GM19351 (cell line): ENCODE results near the gene STRADA.

Experiments
- ATAC-seq: cut with Tn5 transposase; IDR thresholded peaks from one replicate; pipeline ENCODE4 v1.9.1; 2021; ENCODE audit warnings: mild to moderate bottlenecking, moderate library complexity; ENCODE audit not compliant: unreplicated experiment

STRADA gene, protein sequence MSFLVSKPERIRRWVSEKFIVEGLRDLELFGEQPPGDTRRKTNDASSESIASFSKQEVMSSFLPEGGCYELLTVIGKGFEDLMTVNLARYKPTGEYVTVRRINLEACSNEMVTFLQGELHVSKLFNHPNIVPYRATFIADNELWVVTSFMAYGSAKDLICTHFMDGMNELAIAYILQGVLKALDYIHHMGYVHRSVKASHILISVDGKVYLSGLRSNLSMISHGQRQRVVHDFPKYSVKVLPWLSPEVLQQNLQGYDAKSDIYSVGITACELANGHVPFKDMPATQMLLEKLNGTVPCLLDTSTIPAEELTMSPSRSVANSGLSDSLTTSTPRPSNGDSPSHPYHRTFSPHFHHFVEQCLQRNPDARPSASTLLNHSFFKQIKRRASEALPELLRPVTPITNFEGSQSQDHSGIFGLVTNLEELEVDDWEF

DNA sequence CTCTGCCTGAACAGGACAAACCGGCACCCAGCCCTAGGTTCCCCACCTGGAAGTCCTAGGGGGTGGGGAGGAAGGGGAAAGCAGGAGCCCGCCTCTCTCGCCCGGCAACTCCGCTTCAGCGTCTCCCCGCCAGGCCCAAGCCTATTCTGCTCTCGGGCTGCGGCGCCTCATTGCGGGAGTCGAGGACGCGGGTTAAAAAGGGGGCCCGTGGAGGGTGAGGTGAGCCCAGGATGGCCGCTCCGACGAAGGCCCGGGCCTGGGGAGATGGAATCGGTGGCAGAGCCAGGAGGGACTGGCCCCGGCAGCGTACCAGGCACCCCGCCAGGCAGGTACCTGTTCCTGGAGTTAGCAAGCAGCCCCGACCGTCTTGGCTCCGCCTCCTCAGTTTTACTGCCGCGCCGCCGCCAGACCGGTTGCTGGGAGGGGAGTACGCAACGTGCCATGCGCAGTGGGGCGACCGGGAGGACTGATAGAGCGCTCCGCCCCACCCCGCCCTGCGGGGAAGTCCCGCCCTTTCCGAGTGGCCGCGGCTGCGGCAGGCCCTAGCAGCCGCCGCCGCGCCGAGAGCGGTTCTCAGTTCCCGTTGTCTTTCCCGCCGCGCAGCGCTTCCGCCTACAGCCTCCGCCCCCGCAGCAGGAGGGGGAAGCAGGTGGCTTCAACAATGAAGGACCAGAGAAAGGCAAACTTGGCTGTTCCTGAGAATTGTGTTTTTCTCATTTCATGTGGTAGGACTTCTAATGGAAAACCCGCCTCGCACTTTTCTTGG lies at the start of gene STRADA:
STRADA (minus strand) TSS at position 392 of the 766 bp plus-strand sequence. CDS start 13,430 bp downstream, outside the sequence.
- peak; percentile 81 for ATAC-seq

DNA sequence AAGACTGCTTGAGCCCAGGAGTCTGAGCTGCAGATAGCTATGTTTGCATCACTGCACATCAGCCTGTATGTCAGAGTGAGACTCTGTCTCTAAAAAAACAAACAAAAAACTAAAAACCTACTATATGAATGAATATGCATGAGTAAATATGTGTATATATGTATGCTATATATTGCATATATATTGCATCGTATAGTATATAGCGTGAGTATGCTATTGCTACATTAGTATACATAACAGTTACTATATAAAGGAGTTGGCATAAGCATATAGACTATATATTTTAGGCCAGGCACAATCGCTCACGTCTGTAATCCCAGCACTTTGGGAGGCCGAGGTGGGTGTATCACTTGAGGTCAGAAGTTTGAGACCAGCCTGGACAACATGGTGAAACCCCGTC lies 48.5 kb upstream of the STRADA start:
- ATAC-seq, result no peak

DNA sequence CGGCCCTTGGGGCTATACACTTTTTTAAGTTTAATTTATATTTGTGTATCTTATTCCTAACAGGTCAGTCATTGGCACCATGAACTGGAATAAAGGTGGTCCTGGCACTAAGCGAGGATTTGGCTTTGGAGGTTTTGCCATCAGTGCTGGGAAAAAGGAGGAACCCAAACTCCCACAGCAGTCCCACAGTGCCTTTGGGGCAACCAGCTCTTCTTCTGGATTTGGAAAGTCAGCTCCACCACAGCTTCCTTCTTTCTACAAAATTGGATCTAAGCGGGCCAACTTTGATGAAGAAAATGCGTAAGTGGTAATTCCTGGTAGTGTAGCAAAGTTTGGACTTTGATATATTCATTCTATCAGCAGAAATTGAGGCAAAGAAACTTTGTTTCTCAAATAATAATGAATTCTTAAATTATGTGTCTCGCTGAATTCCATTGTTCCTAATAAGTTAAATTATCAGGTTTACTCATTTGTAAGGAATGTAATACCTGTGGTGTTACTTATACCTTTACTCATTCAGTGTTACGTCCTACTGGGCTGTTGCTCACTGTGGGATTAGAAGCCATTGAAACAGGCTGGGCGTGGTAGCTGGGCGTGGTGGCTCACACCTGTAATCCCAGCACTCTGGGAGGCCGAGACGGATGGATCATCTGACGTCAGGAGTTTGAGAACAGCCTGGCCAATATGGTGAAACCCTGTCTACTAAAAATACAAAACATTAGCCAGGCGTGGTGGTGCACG lies 45.5 kb upstream of the STRADA start:
- ATAC-seq, result no peak

DNA sequence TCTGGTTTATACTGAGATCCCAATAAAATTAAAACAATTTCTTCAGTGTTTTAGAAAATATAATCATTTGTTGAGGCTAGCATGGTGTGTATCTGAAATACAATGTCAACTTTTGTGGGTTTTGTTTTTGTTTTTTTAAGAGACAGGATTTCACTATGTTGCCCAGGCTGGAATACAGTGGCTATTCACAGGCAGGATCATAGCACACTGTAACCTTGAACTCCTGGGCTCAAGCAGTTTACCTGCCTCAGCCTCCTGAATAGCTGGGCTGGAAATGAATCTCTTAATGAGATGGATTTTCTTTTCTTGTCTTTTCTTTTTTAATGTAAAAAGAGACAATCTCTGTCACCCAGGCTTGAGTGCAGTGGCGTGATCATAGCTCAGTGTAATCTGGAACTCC lies 44.5 kb upstream of the STRADA start:
- ATAC-seq, result no peak

DNA sequence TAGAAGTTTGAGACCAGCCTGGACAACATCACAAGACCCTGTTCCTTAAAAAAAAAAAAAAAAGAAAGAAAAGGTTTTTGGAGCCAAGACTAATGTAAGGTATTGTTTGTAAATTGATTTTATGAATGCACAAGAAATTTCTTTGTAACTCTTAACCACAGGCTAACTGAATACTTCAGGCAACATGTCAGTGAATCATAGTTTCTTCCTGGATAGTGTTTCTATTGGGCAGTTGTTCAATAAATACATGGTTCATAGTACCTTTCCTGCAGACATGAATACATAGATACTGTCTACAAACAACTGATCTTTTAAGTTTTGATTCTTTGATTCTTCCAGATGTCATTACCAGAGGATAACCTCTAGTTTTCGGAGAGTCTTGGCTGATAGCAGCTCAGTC lies 44.0 kb upstream of the STRADA start:
- no peak for ATAC-seq

DNA sequence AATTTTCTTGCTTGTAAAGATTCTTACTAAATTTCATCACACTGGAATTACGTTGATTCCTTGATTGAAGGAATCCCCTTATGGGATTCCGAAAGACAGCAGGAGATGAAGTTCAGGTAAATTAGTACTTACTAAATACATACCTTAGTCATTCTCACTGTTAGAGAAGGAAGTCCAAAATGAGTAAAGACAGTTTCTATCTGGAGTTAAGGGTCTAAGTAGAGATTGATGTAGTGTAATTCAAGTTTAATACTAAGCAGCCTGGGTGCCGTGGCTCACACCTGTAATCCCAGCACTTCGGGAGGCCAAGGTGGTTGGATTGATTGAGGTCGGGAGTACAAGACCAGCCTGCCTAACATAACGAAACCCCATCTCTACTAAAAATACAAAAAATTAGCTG lies 41.9 kb upstream of the STRADA start:
- no peak for ATAC-seq

DNA sequence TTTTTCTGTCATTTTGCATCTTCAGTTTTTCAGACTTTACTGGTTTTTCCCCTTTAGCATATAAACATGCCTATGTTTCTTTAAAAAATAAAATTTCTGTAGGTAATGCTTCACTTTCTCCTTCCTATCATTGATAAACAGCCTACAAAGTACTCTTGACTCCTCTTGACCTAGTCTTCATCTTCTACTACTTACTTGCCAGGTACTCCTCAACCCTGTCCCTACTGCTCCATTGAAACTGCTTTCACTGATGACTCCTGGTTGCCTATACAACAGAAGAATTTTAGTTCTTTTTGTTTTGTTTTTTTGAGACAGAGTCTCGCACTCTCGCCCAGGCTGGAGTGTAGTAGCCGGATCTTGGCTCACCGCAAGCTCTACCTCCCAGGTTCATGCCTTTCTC lies 39.3 kb upstream of the STRADA start:
- ATAC-seq, result no peak

DNA sequence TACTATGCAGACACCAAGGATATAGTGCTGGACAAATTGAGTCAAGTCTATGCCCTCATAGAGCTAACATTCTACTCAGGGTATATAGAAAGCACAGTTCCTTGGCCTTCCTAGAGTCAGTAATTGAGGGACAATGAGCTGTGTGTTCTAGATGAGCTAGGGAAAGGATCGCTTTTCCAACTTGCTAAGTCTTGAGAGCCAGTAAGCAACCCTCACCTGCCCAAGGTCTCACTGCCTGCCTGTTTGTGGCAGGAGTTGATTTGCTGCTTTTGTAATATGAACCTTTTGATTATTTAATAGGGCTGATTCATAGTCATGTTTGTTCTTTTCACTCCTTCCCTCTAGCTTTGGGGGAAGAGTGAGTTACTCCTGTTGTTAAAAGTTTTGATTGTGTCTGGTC lies 38.9 kb upstream of the STRADA start:
- no peak for ATAC-seq

DNA sequence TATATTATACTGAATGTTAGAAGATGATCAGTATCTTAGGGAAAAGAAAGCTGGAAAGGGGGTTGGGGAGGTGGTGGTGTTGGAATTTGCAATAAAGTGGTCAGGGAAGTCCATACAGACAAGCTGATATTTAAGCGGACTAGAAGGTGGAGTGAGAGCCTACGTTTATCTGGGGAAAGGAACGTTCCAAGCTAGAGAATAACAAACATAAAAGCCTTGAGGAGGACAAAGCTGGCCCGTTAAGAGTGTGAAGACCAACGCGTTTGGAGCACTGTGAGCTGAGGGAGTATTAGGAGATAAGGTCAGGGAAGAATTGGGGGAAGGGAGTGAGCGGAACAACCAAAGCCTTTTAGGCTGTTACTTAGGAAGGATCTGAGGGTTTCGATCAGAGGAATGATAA lies 33.8 kb upstream of the STRADA start:
- no peak for ATAC-seq

DNA sequence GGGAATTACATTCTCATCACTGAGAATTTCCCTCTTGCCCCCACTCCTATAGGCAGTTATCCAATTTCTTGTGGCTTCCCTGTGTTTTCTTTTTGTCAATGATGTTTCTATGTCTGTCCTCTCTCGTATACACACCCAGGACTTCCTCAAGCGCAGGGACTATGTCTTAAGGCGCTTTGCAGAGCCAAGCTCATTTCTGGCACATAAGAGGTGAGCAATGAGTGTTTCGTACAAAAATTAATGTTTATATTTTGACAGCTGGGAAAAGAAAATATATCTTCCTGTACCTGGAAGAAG lies 33.3 kb upstream of the STRADA start:
- ATAC-seq, result no peak

DNA sequence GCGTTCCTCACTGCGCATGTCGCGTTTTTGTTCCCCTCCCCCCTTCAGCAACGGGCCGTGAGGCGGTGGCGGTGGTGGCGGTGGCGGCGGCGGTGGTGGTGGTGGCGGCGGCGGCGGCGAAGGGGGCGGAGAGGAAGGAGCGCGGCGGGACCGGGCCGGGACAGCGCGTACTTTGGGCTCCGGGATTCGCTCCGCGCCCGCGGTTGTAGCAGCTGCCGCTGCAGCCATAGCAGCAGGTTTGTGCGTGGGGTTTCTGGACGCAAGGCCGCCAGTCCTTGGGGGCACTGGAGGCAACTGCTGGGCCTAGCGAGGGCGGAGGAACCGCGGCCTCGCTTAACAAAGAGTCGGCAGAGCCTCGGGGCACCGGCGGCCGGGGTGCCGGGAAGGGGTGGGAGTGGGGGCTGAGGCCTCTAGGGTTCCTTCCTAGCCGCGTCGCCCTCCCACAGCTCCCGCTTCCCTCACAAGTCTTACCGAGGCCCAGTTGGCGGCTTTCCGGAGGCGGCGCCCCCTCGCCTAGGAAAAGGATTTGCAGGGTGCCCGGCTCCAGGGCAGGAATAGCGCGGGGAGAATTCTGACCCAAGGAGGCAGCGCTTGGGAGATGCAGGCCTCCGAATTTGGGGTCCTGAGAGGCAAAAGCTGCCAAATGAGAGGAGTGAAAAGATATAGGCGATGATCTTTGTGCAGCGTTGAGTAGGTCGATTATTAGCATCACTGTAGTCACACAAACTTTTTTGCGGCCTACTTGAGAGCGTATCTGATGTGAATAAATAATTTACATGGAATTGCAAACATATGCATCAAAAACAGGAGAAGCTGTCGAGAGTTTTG lies 32.8 kb upstream of the STRADA start, which contains the start of gene DDX42:
DDX42 (plus strand) TSS at position 30 of the 828 bp plus-strand sequence. CDS start 12,880 bp downstream, outside the sequence.
- ATAC-seq, result peak; percentile 6

DNA sequence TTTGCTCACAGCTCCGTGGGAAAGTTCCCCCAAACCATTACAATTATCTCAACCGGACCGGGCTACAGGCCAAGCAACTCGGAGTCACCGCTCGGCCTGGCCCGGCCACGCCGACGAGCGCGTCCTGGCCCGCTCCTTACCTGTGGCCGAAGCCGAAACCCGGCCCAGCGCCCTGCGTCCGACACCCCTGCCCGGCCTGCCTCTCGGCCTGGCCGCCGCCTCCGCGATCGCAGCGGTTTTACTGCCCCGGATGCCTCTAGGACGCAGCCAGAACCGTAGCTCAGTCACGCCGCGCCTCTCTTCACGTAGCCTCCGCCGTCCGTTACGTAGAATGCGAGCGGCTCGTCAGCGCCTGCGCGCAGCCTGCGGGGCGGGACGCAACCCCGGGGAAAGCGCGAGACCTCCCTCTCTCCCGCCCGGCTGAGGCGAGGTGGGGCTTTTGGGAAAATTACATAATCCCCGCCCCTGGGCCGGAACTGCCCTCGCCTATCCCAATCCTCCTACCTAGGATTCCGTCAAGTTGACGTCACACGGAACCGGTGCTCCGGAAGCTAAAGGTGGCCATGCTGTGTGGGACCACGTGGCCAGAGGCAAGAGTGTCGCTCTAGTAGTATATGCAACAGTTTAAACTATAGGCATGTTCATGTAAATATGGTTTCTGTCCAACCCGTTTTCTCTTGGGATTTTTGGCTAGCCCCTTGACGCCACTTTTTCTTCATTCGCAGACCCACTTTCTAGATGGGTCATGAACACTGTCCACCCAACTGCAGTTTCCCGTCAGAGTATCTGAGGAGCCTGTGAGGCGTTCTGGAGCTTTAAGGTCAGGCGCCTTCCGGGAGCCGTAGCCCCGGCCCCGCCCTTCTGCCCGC lies 31.9 kb upstream of the STRADA start, which contains the start of gene CCDC47:
CCDC47 (minus strand) TSS at position 326 of the 869 bp plus-strand sequence. CDS start 7,422 bp downstream, outside the sequence.
- ATAC-seq, result peak; percentile 75

DNA sequence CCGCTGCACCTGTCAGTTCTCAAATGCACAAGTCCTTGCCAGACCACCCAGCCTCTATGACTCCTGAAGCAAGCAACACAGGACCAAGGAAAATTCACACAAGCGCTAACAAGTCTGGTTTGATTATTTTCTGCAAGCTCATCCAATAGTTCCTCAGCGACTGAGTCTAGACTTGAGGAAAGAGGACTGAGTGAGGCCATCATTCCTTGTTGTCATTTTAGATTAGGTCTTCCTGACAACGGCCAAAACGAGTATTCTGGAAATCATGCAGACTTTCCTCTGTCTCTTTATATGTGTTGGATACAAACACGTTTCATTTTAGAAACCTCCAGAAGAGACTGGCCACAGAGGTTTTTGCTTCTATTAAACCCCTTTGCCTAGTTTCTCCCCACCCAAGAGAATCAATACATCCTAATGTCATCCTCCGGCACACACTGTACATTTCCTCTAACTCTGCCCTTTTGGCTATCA lies 31.2 kb upstream of the STRADA start:
- ATAC-seq, result no peak

DNA sequence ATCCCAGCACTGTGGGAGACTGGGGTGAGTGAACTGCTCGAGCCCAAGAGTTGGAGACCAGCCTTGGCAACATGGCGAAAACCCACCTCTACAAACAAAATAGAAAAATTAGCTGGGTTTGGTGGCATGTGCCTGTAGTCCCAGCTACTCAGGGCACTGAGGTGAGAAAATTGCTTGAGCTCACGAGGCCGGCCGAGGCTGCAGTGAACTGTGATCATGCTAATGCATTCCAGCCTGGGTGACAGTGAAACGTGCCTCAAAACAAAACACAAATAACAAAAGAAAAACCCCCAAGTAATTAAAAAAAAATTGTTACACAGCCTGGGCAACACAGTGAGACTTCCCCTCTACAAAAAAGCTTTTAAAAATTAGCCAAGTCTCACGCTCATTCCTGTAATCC lies 26.8 kb upstream of the STRADA start:
- no peak for ATAC-seq

DNA sequence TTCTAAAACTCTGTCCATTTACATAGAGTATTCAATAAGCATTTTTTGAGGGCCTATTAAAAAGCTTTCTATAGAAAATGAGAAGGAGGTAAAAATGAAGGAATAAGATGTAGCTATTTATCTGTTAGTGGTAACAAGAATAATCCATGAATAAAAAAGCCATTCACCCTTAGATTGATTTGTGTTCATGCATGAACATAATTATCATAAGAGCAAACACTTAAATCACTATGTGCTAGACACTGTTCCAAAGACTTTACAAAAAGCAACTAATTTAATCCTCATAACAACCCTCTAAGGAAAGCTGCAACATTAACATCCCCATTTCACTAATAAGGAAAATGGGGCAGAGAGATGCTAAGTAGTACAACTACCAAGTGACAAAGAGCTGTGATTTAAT lies 25.2 kb upstream of the STRADA start:
- no peak for ATAC-seq

DNA sequence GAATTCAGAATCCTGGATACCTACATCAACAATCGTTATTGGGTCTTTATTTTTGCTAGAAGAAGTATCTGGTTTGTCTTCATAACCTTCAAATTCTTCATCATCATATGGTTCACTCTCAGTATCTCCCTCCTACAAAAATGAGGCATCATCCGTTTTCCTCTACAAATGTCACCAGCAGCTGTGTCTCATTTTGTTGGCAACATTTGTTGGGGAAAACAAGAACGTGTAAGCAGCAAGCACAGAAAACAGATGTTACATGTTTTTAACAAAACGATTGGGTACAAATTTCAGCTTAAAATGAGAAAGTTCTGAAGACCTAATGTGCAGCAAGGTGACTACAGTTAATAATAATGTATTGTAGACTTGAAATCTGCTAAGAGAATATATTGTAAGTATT lies 23.1 kb upstream of the STRADA start:
- no peak for ATAC-seq

DNA sequence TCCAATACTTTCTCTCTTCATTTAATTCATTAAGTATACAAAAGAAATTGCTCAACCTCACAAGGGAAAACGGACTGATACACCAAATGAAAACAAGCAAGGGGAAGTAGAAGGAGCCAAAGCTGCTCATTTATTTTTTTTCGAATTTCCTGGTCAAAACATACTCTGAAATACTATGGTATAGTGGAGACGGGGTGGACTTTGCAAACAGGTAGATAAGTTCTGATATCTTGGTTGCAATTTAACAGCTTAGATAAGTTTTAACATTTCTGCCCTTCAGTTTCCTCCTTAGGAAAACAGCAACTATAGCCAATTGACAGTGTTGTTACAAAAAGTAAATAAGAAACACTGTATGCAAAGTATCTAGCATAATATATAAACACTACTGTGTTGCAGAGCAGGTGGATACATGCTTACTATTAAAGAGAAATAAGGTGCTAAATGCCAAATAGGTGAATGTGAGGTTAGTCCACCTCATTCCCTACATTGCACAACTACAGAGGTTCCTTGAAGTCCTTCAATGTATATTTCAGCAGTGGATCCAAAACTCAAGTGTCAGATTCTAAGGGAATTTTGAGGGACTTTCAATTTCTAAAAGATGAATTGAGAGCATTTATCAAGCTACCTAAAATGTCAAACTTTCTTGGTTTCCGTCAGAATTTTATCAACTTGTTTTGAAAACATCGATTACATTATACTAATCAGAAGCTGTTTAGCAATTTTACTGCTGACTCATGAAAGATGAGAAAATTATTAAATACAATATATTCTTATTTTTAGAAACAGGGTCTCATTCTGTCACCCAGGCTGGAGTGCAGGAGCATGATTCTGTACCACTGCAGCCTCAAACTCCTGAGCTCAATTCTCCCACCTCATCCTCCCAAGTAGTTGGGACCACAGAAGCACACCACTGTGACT lies 20.8 kb upstream of the STRADA start:
- no peak for ATAC-seq

DNA sequence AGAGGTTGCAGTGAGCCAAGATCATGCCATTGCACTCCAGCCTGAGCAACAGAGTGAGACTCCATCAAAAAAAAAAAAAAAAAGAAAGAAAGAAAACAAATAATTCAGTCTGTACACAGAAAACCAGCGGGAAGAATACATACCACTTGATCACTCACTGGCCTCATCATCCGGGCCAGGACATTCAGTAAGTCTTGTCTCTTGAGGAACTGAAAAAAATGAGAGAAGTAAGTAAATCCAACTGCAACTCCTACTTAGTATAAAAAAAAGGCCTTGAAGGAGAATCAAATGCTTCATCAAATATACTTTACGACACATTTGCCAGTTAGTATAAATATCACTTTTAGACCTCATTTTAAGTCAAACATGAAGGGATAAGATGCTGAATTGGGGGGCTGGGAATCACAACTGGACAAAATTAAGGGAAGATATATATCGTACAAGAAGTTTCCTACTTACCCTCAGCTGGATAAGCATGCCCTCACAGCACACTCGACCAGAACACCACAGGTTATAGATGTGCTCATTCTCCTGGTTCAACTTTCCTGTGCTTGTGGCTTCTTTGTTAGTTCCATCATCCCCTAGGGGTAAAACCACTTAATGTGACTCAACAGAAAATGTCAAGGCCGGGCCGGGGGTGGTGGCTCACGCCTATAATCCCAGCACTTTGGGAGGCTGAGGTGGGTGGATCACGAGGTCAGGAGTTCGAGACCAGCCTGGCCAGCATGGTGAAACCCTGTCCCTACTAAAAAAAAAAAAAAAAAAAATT lies 19.4 kb upstream of the STRADA start:
- no peak for ATAC-seq
